Measurements from ENCODE around the gene EBPL. TPM values are rescaled to one million over a fixed set of nuclear protein-coding genes. Genes with fewer than 3 reads are reported as not detected.

The EBPL gene
- total and polyA plus RNA-seq, 2 donors from 2014 or later: 31.4 to 36.8 TPM

GRCh38 chr13:49646688-49647087, 44.6 kb downstream of the EBPL start:
- intact Hi-C loops (cut with DNase I): no loop called here
- Histone ChIP-seq H3K36me3 (ENCODE audit: control insufficient read depth in 2 of 3, insufficient read depth in 3 of 3, low read length in 3 of 3) (no peaks in the 10 kb centered on the region), H3K4me3 (ENCODE audit: low read length in 3 of 3) (no peak overlapping the region), H3K27ac (ENCODE audit: low read depth in 2 of 2, low read length in 2 of 2) (no peak overlapping the region), H3K9me3 (ENCODE audit: control insufficient read depth in 2 of 3, insufficient read depth in 1 of 3, low read length in 3 of 3) (no peaks in the 10 kb centered on the region), H3K9ac (ENCODE audit: low read length in 3 of 3) (no peak overlapping the region), H3K4me1 (ENCODE audit: control insufficient read depth in 2 of 3, insufficient read depth in 2 of 3, low read depth in 1 of 3, low read length in 3 of 3) (no peaks in the 10 kb centered on the region), H3K27me3 (ENCODE audit: control insufficient read depth, insufficient read depth, low read length) (no peaks in the 10 kb centered on the region)
- no peak for FAIRE-seq
- no peak for TF ChIP-seq CTCF (IDR thresholded peaks at IDR 0.05; ENCODE audit: borderline replicate concordance, extremely low read depth, insufficient read depth)
- DNase-seq: no peak

- DNase-seq (no peak), FAIRE-seq (no peak)
- intact Hi-C loops (cut with DNase I): no loop called here
- Histone ChIP-seq H3K27ac (ENCODE audit: low read depth in 2 of 2, low read length in 2 of 2) (no peak overlapping the region), H3K4me3 (ENCODE audit: low read length in 3 of 3) (no peak overlapping the region), H3K27me3 (ENCODE audit: control insufficient read depth, insufficient read depth, low read length) (no peaks in the 10 kb centered on the region), H3K4me1 (ENCODE audit: control insufficient read depth in 2 of 3, insufficient read depth in 2 of 3, low read depth in 1 of 3, low read length in 3 of 3) (no peaks in the 10 kb centered on the region), H3K36me3 (ENCODE audit: control insufficient read depth in 2 of 3, insufficient read depth in 3 of 3, low read length in 3 of 3) (no peaks in the 10 kb centered on the region), H3K9me3 (ENCODE audit: control insufficient read depth in 2 of 3, insufficient read depth in 1 of 3, low read length in 3 of 3) (no peaks in the 10 kb centered on the region), H3K9ac (ENCODE audit: low read length in 3 of 3) (no peak overlapping the region)
- no peak for TF ChIP-seq CTCF (IDR thresholded peaks at IDR 0.05; ENCODE audit: borderline replicate concordance, extremely low read depth, insufficient read depth)
Measured at GRCh38 chr13:49645451-49645850, 45.8 kb downstream of the EBPL start.

- no peaks in the 10 kb centered on the region for H3K27me3 ChIP-seq (ENCODE audit: control insufficient read depth, insufficient read depth, low read length)
- no peak overlapping the region for H3K9ac ChIP-seq (ENCODE audit: low read length in 3 of 3)
- TF ChIP-seq CTCF (IDR thresholded peaks at IDR 0.05; ENCODE audit: borderline replicate concordance, extremely low read depth, insufficient read depth): no peak
- no peaks in the 10 kb centered on the region for H3K9me3 ChIP-seq (ENCODE audit: control insufficient read depth in 2 of 3, insufficient read depth in 1 of 3, low read length in 3 of 3)
- H3K4me1 ChIP-seq (ENCODE audit: control insufficient read depth in 2 of 3, insufficient read depth in 2 of 3, low read depth in 1 of 3, low read length in 3 of 3): no peaks in the 10 kb centered on the region
- FAIRE-seq (no peak), DNase-seq (no peak)
- no peak overlapping the region for H3K27ac ChIP-seq (ENCODE audit: low read depth in 2 of 2, low read length in 2 of 2)
- no peak overlapping the region for H3K4me3 ChIP-seq (ENCODE audit: low read length in 3 of 3)
- H3K36me3 ChIP-seq (ENCODE audit: control insufficient read depth in 2 of 3, insufficient read depth in 3 of 3, low read length in 3 of 3): no peaks in the 10 kb centered on the region
- intact Hi-C loops (cut with DNase I): no loop called here
Measured at GRCh38 chr13:49643035-49643646, 48.1 kb downstream of the EBPL start.

GRCh38 chr13:49641801-49642291, 49.4 kb downstream of the EBPL start:
- Histone ChIP-seq H3K9me3 (ENCODE audit: control insufficient read depth in 2 of 3, insufficient read depth in 1 of 3, low read length in 3 of 3) (no peaks in the 10 kb centered on the region), H3K27ac (ENCODE audit: low read depth in 2 of 2, low read length in 2 of 2) (no peak overlapping the region), H3K4me1 (ENCODE audit: control insufficient read depth in 2 of 3, insufficient read depth in 2 of 3, low read depth in 1 of 3, low read length in 3 of 3) (no peaks in the 10 kb centered on the region), H3K36me3 (ENCODE audit: control insufficient read depth in 2 of 3, insufficient read depth in 3 of 3, low read length in 3 of 3) (no peaks in the 10 kb centered on the region), H3K27me3 (ENCODE audit: control insufficient read depth, insufficient read depth, low read length) (no peaks in the 10 kb centered on the region), H3K9ac (ENCODE audit: low read length in 3 of 3) (no peak overlapping the region), H3K4me3 (ENCODE audit: low read length in 3 of 3) (no peak overlapping the region)
- DNase-seq (no peak), FAIRE-seq (no peak)
- intact Hi-C loops (cut with DNase I): no loop called here
- TF ChIP-seq CTCF (IDR thresholded peaks at IDR 0.05; ENCODE audit: borderline replicate concordance, extremely low read depth, insufficient read depth): no peak

Measured in kidney (tissue), 14 donors.